Islet precursor cell (in vitro differentiated cells): ENCODE results near the gene C2CD5.
"Not testable (repeated sequence)": the region's sequence is repeated elsewhere in the genome, so short reads cannot be mapped to it uniquely, and the experiment has no call there.

Source experiments
- DNase-seq: peaks from one replicate; pipeline ENCODE4 v3.0.0-alpha.2; 2018

The C2CD5 gene

GRCh38 chr12:22474970-22475720, 69.2 kb downstream of the C2CD5 start:
- no peak for DNase-seq

GRCh38 chr12:22473212-22473611, 71.1 kb downstream of the C2CD5 start:
- DNase-seq = no peak

- DNase-seq = no peak
Observed at GRCh38 chr12:22467190-22467589, 77.2 kb downstream of the C2CD5 start.

GRCh38 chr12:22463306-22463705, 81.0 kb downstream of the C2CD5 start:
- no peak for DNase-seq

- DNase-seq = peak; percentile 77
Observed at GRCh38 chr12:22461786-22462185, 82.6 kb downstream of the C2CD5 start.

- no peak for DNase-seq
Observed at GRCh38 chr12:22459838-22460490, 84.4 kb downstream of the C2CD5 start.

- no peak for DNase-seq
Observed at GRCh38 chr12:22458298-22458937, 85.9 kb downstream of the C2CD5 start.

- DNase-seq = no peak
Observed at GRCh38 chr12:22457085-22457484, 87.3 kb downstream of the C2CD5 start.

GRCh38 chr12:22453511-22453910, 90.8 kb downstream of the C2CD5 start:
- no peak for DNase-seq

- no peak for DNase-seq
Observed at GRCh38 chr12:22447223-22447622, 97.1 kb downstream of the C2CD5 start.

- not testable (repeated sequence) for DNase-seq
Observed at GRCh38 chr12:22444317-22444665, 100.1 kb downstream of the C2CD5 start.

- peak; percentile 93 for DNase-seq
Observed at GRCh38 chr12:22443379-22444316, 100.7 kb downstream of the C2CD5 start.

- DNase-seq = peak; percentile 99
Observed at GRCh38 chr12:22437031-22437806, 107.1 kb downstream of the C2CD5 start.

- DNase-seq = no peak
Observed at GRCh38 chr12:22435583-22435982, 108.8 kb downstream of the C2CD5 start.

GRCh38 chr12:22431693-22432251, 112.6 kb downstream of the C2CD5 start:
- DNase-seq = no peak

- no peak for DNase-seq
Observed at GRCh38 chr12:22416801-22417200, 127.5 kb downstream of the C2CD5 start.

GRCh38 chr12:22415342-22416309, 128.7 kb downstream of the C2CD5 start:
- no peak for DNase-seq

GRCh38 chr12:22414742-22415141, 129.6 kb downstream of the C2CD5 start:
- DNase-seq = no peak

- no peak for DNase-seq
Observed at GRCh38 chr12:22413592-22413991, 130.8 kb downstream of the C2CD5 start.

- no peak for DNase-seq
Observed at GRCh38 chr12:22412581-22412980, 131.8 kb downstream of the C2CD5 start.

GRCh38 chr12:22410486-22410885, 133.9 kb downstream of the C2CD5 start:
- DNase-seq = no peak
